Measurements from ENCODE around the gene MANSC1. TPM values are rescaled to one million over a fixed set of nuclear protein-coding genes. Genes with fewer than 3 reads are reported as not detected.

The MANSC1 gene
- total and polyA plus RNA-seq, 2 of the 13 experiments (the other 11 are each of a cell fraction or from before 2014, with no cell fraction given) = 1.9 to 4.2 TPM

GRCh38 chr12:12356896-12357718 is 7.1 kb upstream of the MANSC1 start, which contains the start of gene BORCS5 (continued):
- peak; percentile 16; the same call in 1 of the 2 replicates for TF ChIP-seq ZBTB33 (CRISPR knock-in tag; IDR thresholded peaks at IDR 0.05)
- TF ChIP-seq ZXDC (CRISPR knock-in tag; IDR thresholded peaks at IDR 0.05) = 0 out of 2 replicates have a peak, but pooled peaks have one; percentile 80
- TF ChIP-seq FOXM1 (CRISPR knock-in tag; IDR thresholded peaks at IDR 0.05) = no peak
- peak; percentile 66; the same call in 1 of the 2 replicates for TF ChIP-seq CHCHD3 (CRISPR knock-in tag; IDR thresholded peaks at IDR 0.05)
- TF ChIP-seq AGO2 (optimal IDR thresholded peaks at IDR 0.05; ENCODE audit: low read depth, low read length) = peak; percentile 97
- no peak for TF ChIP-seq ZNF879 (CRISPR knock-in tag; IDR thresholded peaks at IDR 0.05)
- TF ChIP-seq ELK4 (CRISPR knock-in tag; IDR thresholded peaks at IDR 0.05; ENCODE audit: borderline replicate concordance) = no peak
- TF ChIP-seq, protein P1, sequence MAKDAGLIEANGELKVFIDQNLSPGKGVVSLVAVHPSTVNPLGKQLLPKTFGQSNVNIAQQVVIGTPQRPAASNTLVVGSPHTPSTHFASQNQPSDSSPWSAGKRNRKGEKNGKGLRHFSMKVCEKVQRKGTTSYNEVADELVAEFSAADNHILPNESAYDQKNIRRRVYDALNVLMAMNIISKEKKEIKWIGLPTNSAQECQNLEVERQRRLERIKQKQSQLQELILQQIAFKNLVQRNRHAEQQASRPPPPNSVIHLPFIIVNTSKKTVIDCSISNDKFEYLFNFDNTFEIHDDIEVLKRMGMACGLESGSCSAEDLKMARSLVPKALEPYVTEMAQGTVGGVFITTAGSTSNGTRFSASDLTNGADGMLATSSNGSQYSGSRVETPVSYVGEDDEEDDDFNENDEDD (CRISPR knock-in tag; IDR thresholded peaks at IDR 0.05; ENCODE audit: borderline replicate concordance) = peak; percentile 54; the same call in 1 of the 2 replicates
- 0 out of 2 replicates have a peak, but pooled peaks have one; percentile 50 for TF ChIP-seq SAFB2 (CRISPR knock-in tag; IDR thresholded peaks at IDR 0.05; ENCODE audit: borderline replicate concordance, low read depth)
- peak; percentile 80; the same call in 1 of the 2 replicates for TF ChIP-seq FOXC1 (CRISPR knock-in tag; IDR thresholded peaks at IDR 0.05; ENCODE audit: borderline replicate concordance)
- no peak for TF ChIP-seq ZFP36 (IDR thresholded peaks at IDR 0.05; ENCODE audit: borderline replicate concordance, low read depth, low read length, partially characterized antibody)
- peak; percentile 76; the same call in 1 of the 2 replicates for TF ChIP-seq KLF11 (CRISPR knock-in tag; IDR thresholded peaks at IDR 0.05)
- no peak for TF ChIP-seq ZNF383 (CRISPR knock-in tag; IDR thresholded peaks at IDR 0.05; ENCODE audit: borderline replicate concordance)
- no peak; the same call in 1 of the 2 replicates for TF ChIP-seq ZFP41 (CRISPR knock-in tag; IDR thresholded peaks at IDR 0.05; ENCODE audit: borderline replicate concordance)
- no peak for TF ChIP-seq PCBP2 (optimal IDR thresholded peaks at IDR 0.05; ENCODE audit: low read depth, low read length, poor library complexity, severe bottlenecking)
- no peak for TF ChIP-seq CENPX (CRISPR knock-in tag; IDR thresholded peaks at IDR 0.05)
- peak; percentile 57; the same call in 1 of the 2 replicates for TF ChIP-seq CREM (IDR thresholded peaks at IDR 0.05)
- TF ChIP-seq CREM (CRISPR knock-in tag; IDR thresholded peaks at IDR 0.05) = no peak
- 0 out of 2 replicates have a peak, but pooled peaks have one; percentile 45 for TF ChIP-seq ZNF543 (CRISPR knock-in tag; IDR thresholded peaks at IDR 0.05)
- peak; percentile 74 for TF ChIP-seq ATF1 (CRISPR knock-in tag; IDR thresholded peaks at IDR 0.05)
- TF ChIP-seq, protein P2, sequence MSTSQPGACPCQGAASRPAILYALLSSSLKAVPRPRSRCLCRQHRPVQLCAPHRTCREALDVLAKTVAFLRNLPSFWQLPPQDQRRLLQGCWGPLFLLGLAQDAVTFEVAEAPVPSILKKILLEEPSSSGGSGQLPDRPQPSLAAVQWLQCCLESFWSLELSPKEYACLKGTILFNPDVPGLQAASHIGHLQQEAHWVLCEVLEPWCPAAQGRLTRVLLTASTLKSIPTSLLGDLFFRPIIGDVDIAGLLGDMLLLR (CRISPR knock-in tag; IDR thresholded peaks at IDR 0.05) = peak; percentile 29

Measured in HepG2 (cell line).